Choroid plexus epithelial cell (primary cell): ENCODE data around the gene VPS13A.

ENCODE experiments used
- DNase-seq: peaks from one replicate; pipeline ENCODE4 v3.0.0-alpha.2; 2010; ENCODE audit warnings: low read depth
- H3K4me3 ChIP-seq: 2 replicates; pipeline ENCODE4 v1.5.1; 2011; ENCODE audit warnings: low read depth, mild to moderate bottlenecking, control low read depth, low read length, moderate library complexity
- TF ChIP-seq, protein P1 (sequence below): conservative IDR thresholded peaks from 2 replicates; pipeline ENCODE4 v1.5.1; 2011; ENCODE audit warnings: low read depth, mild to moderate bottlenecking, control low read depth, inconsistent platforms, low read length, moderate library complexity

Gene VPS13A

DNA sequence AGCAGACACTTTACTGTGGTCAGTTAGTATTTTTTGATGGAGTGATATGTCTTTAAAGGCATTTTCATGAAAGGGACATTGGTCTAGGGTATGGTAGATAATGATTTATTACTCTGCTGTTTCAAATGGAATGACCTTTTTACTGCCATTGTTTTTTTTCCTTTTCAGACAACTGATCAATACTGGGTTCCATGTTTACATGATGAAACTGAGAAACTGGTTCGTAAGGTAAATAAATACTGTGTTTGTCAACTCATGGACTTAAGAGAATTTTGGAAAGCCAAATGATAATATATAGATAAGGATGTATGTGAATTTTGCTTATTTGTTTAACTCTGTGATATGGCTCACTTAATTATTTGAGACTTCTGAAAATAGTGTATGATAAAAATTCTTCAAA, 35.5 kb downstream of the VPS13A start:
- no peak for DNase-seq
- H3K4me3 ChIP-seq = no peak overlapping the region
- TF ChIP-seq, protein P1, sequence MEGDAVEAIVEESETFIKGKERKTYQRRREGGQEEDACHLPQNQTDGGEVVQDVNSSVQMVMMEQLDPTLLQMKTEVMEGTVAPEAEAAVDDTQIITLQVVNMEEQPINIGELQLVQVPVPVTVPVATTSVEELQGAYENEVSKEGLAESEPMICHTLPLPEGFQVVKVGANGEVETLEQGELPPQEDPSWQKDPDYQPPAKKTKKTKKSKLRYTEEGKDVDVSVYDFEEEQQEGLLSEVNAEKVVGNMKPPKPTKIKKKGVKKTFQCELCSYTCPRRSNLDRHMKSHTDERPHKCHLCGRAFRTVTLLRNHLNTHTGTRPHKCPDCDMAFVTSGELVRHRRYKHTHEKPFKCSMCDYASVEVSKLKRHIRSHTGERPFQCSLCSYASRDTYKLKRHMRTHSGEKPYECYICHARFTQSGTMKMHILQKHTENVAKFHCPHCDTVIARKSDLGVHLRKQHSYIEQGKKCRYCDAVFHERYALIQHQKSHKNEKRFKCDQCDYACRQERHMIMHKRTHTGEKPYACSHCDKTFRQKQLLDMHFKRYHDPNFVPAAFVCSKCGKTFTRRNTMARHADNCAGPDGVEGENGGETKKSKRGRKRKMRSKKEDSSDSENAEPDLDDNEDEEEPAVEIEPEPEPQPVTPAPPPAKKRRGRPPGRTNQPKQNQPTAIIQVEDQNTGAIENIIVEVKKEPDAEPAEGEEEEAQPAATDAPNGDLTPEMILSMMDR = no peak

DNA sequence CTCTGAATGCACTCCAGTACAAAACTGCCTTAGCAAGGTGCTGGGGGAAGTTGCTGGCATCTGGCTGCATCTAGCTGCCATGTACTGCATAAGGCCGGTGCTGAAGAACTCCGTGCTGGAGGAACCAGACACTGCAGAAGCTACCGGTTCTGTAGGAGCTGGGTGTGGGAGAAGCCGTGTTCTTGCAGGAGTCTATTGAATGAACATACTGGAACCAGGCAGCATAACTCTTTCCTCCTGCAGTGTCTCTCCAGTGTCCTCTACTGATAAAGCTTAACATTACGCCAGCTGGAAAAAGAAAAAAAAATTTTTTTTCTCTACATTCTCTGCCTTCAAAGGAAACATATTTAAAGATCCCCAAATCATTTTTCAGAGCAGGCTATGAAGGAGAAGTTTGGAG, 38.5 kb downstream of the VPS13A start:
- no peak overlapping the region for H3K4me3 ChIP-seq
- TF ChIP-seq, protein P1 = peak; percentile 57
- DNase-seq = peak; percentile 74

DNA sequence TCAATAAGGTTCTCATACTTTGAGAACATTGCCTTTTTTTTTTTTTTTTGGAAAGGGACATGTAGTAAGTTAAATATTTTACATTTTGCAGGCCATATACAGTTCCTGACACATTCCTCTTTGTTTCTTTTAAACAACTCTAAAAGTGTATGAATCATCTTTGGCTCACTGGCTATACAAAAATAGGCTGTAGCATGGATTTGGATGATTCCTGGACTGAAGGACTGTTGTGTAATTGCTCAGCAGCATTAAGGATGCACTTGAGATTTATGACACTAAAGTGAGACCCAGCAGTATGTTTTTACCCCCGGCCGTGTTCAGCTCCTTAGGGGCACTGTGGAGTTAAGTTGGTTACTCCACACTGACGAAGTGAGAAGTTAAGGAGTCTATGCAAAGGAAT, 41.3 kb downstream of the VPS13A start:
- no peak overlapping the region for H3K4me3 ChIP-seq
- TF ChIP-seq, protein P1 = no peak
- peak; percentile 72 for DNase-seq

DNA sequence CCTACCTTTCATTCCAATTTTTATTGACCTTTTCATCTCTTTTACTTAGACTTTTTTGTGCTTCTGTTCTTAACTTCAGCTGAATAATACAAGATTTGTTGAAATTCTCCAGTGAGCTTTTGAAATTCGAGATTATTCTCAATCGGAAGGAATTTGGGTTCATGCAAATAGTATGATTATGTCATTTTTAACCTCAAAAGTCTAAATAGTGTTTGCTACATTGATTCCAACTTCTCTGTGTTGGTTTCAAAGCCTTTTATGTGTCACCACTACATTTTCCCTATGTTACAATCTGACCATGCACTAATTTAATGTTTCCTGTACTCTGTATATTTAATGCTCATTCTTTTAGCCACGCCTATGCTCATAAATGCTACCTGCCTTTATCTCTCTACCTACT, 44.1 kb downstream of the VPS13A start:
- TF ChIP-seq, protein P1 = no peak
- H3K4me3 ChIP-seq = no peak overlapping the region
- DNase-seq = no peak

DNA sequence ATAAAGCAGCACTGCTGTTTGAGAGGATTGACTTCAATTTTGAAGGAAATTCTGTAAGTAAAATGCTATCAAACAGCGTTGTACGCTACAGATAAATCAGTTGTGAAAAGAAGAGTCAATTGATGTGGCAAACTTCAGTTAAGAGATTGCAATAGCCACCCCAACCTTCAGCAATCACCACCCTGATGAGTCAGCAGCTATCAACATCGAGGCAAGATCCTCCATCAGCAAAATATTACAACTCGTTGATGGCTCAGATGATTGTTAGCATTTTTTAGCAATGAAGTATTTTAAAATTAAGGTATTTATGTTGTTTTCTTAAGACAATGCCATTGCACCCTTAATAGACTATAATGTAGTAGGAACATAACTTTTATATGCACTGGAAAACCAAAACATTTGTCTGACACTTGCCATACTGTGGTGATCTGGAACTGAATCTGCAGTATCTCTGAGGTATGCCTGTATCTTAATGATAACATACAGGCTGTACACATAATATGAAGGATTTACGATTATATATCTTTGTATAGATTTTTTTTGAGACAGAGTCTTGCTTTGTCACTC, 47.5 kb downstream of the VPS13A start:
- DNase-seq = peak; percentile 75
- TF ChIP-seq, protein P1 = no peak
- H3K4me3 ChIP-seq = no peak overlapping the region

DNA sequence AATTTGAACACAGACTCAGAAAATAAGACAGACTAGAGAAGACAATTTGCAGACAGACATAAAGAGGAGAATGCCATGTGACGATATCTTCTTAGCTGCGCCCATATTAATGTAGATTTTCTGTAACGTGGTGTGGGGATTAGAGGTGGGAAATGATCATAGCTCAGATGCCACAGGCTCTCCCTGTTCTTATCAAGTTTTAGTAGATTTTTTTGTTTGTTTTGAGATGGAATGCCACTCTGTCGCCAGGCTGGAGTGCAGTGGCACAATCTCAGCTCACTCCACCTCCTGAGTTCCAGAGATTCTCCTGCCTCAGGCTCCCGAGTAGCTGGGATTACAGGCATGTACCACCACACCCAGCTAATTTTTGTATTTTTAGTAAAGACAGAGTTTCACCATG, 59.4 kb downstream of the VPS13A start:
- no peak overlapping the region for H3K4me3 ChIP-seq
- TF ChIP-seq, protein P1 = no peak
- DNase-seq = no peak

DNA sequence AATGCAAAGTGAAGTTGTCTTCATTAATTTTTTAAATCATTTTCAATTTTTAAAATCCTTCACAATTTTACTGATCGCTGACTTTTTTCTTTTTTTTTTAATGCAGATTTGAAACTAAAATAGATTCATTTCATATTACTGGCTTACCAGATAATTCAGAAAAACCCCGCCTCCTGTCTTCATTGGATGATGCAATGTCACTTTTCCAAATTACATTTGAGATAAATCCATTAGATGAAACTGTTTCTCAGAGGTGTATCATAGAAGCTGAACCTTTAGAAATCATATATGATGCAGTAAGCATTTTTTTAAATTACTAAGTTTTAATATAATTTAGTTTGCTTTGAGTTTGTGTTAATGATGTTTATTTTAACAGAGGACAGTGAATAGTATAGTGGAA, 60.6 kb downstream of the VPS13A start:
- TF ChIP-seq, protein P1 = no peak
- no peak overlapping the region for H3K4me3 ChIP-seq
- no peak for DNase-seq
